Stimulated activated CD4-positive, alpha-beta T cell treated with anti-CD3 and anti-CD28 coated beads, Interleukin-1b, Interleukin-23, amount 100 ng/mL, for 48 hours (primary cell): ENCODE results near the gene MYLK3.
"Not testable (repeated sequence)": the region's sequence is repeated elsewhere in the genome, so short reads cannot be mapped to it uniquely, and the experiment has no call there.

Source experiments
- DNase-seq: peaks from one replicate; pipeline ENCODE4 v3.0.0-alpha.2; 2020

The MYLK3 gene

DNA sequence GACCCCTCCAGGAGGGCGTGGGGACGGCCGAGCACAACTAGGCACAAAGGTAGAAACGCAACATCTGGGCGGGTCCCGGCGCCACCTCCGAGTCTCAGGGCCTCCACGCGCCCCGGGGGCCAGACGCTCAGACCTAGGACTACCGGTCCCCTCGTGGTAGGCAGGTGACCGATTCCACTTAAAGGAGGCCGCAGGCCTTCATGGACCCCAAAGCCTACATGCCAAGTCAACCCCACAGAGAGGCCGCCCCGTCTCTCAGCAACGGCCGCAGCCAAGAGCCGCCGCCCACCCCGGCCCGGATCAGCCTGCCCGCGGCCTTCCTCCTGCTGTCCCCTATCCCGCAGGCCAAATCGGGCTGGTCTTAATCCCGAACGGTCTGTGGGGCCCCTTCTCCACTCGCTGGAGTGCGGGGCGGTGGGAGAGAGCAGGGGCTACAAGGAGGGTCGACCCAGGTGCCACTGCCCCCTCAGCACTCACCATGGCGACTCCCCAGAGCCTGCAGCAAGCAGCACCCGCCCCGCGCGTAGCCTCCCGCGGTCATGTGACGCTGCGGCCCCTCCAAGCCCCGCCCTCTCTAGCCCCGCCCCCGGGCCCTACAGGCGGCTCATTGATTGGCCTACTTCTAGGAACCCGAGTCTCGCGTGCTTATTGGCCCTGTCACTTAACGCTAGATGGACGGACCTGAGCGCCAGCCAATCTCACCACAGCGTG is 59.3 kb downstream of the MYLK3 start, which contains the start of gene VPS35:
TSS of gene VPS35 (minus strand) at position 525 of the 711 bp plus-strand sequence. CDS start at position 480, 45 bp downstream.
- DNase-seq, result peak; percentile 99

- DNase-seq, result no peak
Observed at GRCh38 chr16:46688101-46688653, 60.0 kb downstream of the MYLK3 start.

GRCh38 chr16:46687486-46687885 is 60.7 kb downstream of the MYLK3 start:
- DNase-seq, result no peak

GRCh38 chr16:46686815-46687473 is 61.2 kb downstream of the MYLK3 start:
- no peak for DNase-seq

DNA sequence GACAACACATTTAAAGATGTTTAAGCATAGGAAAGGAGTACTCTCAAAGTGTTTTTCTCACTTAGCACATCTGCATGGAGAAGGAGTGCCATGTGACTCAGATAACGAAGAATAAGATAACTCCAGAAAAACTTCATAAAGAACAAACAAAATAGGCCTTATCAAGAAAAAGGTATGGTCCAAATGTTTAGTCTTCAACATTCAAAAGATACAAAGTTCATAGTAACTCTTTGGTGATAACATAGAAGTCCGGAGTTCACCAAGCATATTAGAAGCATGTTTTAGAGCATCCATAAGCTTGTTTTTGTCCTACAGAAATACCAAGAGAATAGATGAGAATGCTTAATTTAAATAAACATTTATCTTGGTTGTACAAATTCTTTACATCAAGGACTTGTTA is 66.3 kb downstream of the MYLK3 start:
- not testable (repeated sequence) for DNase-seq

- DNase-seq, result not testable (repeated sequence)
Observed at GRCh38 chr16:46677943-46678342, 70.2 kb downstream of the MYLK3 start.

DNA sequence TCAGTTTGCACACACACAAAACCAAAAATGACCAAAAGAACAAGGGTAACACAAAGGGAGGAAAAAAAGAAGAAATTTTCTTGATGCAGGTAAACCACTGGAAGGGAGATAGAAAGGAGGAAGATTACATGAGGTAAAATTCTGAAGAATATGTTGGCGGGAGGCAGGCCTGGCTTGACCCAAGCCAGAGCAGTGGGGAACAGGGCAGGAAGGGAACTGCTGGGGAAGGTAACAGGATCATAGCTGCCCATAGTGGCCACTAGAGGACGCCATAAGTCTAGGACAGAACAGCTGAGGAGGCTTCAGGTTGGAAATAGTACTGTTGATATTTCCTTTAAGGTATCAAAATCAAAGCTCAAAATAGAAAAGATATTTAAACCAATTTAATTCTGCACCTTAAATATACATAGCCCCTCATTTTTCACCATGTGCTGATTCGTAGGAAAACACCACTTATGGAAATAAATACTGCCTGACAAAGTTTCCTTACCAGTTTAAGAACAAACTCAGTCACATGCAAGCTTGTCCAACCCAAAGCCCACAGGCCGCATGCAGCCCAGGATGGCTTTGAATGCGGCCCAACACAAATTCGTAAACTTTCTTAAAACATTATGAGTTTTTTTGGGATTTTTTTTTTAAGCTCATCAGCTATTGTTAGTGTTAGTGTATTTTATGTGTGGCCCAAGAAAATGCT is 74.7 kb downstream of the MYLK3 start:
- DNase-seq, result peak; percentile 38

- DNase-seq, result no peak
Observed at GRCh38 chr16:46662123-46662522, 86.0 kb downstream of the MYLK3 start.

GRCh38 chr16:46658925-46659324 is 89.2 kb downstream of the MYLK3 start:
- peak; percentile 18 for DNase-seq
